HepG2 (cell line): ENCODE results near the gene BSG. TPM values are rescaled to one million over a fixed set of nuclear protein-coding genes. Genes with fewer than 3 reads are reported as not detected.
A peak's percentile ranks its signal among the peaks of the same experiment; 100 is the strongest.

Experiments
- AHR ChIP-seq: IDR thresholded peaks from 2 replicates; pipeline ENCODE4 v1.6.1; 2018; ENCODE audit warnings: missing genetic modification reagents, missing compliant biosample characterization
- FOXK2 ChIP-seq: fragments of 450-650 bp; IDR thresholded peaks from 2 replicates; pipeline ENCODE4 v1.6.1; 2016
- FOXP4 ChIP-seq: sonication (generic); formaldehyde crosslinking; IDR thresholded peaks from 2 replicates; pipeline ENCODE4 v1.4.0; 2020; ENCODE audit warnings: missing genetic modification reagents
- HMGXB3 ChIP-seq: sonication (generic); formaldehyde crosslinking; IDR thresholded peaks from 2 replicates; pipeline ENCODE4 v1.4.0; 2020; ENCODE audit warnings: missing genetic modification reagents, borderline replicate concordance
- KDM5B ChIP-seq: sonication (generic); formaldehyde crosslinking; IDR thresholded peaks from 2 replicates; pipeline ENCODE4 v1.4.0; 2020; ENCODE audit warnings: missing genetic modification reagents, mild to moderate bottlenecking, borderline replicate concordance
- PHF20 ChIP-seq: sonication (generic); formaldehyde crosslinking; IDR thresholded peaks from 2 replicates; pipeline ENCODE4 v1.5.0; 2020; ENCODE audit warnings: mild to moderate bottlenecking, missing genetic modification reagents
- POGK ChIP-seq: sonication (generic); formaldehyde crosslinking; conservative IDR thresholded peaks from 2 replicates; pipeline ENCODE4 v1.8.0; 2022; ENCODE audit warnings: mild to moderate bottlenecking, moderate library complexity, missing genetic modification reagents
- PRMT3 ChIP-seq: sonication (generic); formaldehyde crosslinking; IDR thresholded peaks from 2 replicates; pipeline ENCODE4 v1.8.1; 2022; ENCODE audit warnings: low read depth, mild to moderate bottlenecking, moderate library complexity, missing genetic modification reagents, borderline replicate concordance
- RARA ChIP-seq: IDR thresholded peaks from 2 replicates; pipeline ENCODE4 v1.6.1; 2016; ENCODE audit warnings: missing genetic modification reagents, missing compliant biosample characterization
- SALL2 ChIP-seq: sonication (generic); formaldehyde crosslinking; IDR thresholded peaks from 2 replicates; pipeline ENCODE4 v1.8.1; 2023; ENCODE audit warnings: mild to moderate bottlenecking, missing genetic modification reagents, inconsistent platforms
- SRSF9 ChIP-seq: fragments of 200-400 bp; formaldehyde crosslinking; IDR thresholded peaks from 2 replicates; pipeline ENCODE4 v1.6.1; 2018; ENCODE audit warnings: borderline replicate concordance, mild to moderate bottlenecking, low read depth, low read length; ENCODE audit not compliant: insufficient read depth, poor library complexity, severe bottlenecking
- TCF7 ChIP-seq: sonication (generic); IDR thresholded peaks from 2 replicates; pipeline ENCODE4 v1.6.1; 2016; ENCODE audit warnings: antibody characterized with exemption, low read depth
- WIZ ChIP-seq: sonication (generic); formaldehyde crosslinking; IDR thresholded peaks from 2 replicates; pipeline ENCODE4 v1.5.1; 2020; ENCODE audit warnings: mild to moderate bottlenecking, missing genetic modification reagents
- ZNF280D ChIP-seq: sonication (generic); formaldehyde crosslinking; IDR thresholded peaks from 2 replicates; pipeline ENCODE4 v1.5.1; 2020; ENCODE audit warnings: mild to moderate bottlenecking, missing genetic modification reagents
- ZNF282 ChIP-seq: fragments of 450-650 bp; IDR thresholded peaks from 2 replicates; pipeline ENCODE4 v1.6.1; 2018; ENCODE audit not compliant: partially characterized antibody
- ZNF740 ChIP-seq: sonication (generic); formaldehyde crosslinking; IDR thresholded peaks from 2 replicates; pipeline ENCODE4 v1.4.0; 2020; ENCODE audit warnings: missing genetic modification reagents
- ZNF777 ChIP-seq: sonication (generic); formaldehyde crosslinking; IDR thresholded peaks from 2 replicates; pipeline ENCODE4 v1.4.0; 2020; ENCODE audit warnings: missing genetic modification reagents
- polyA plus RNA-seq, 8 experiments: library from polyadenylated mRNA; depleted of rRNA in 3 of 8; stranded (reverse) in 7 of 8; unstranded in 1 of 8; fragments of >200 nt; fragmentation: Illumina TruSeq in 4 of 8; extraction: Trizol in 4 of 8; gene quantifications; 2 replicates each; pipeline versions ENCODE4 v1.2.1 to v1.2.3, GENCODE V29; 2011 to 2016; ENCODE audit warnings: low read depth in 4 of 8, missing spikeins in 1 of 8, mixed read lengths in 1 of 8; ENCODE audit not compliant: insufficient read depth in 1 of 8
- total RNA-seq, 5 experiments: library from RNA; depleted of rRNA; stranded (reverse); fragments of >200 nt; fragmentation: Illumina TruSeq; extraction: Trizol; gene quantifications; 2 replicates each; pipeline ENCODE4 v1.2.3, GENCODE V29; 2016; ENCODE audit warnings: low read depth in 1 of 5

BSG gene
- total and polyA plus RNA-seq, 2 of the 13 experiments (the other 11 are each of a cell fraction or from before 2014, with no cell fraction given): 309 to 754 TPM

- no peak for TF ChIP-seq HMGXB3 (CRISPR knock-in tag)
- TF ChIP-seq WIZ (CRISPR knock-in tag): no peak
- no peak for TF ChIP-seq ZNF280D (CRISPR knock-in tag)
- no peak; the same call in 1 of the 2 replicates for TF ChIP-seq PRMT3 (CRISPR knock-in tag)
- TF ChIP-seq POGK: no peak
- TF ChIP-seq FOXP4 (CRISPR knock-in tag): no peak
- no peak for TF ChIP-seq ZNF740
- TF ChIP-seq SALL2 (CRISPR knock-in tag): no peak
- TF ChIP-seq FOXK2: no peak
- TF ChIP-seq RARA (CRISPR knock-in tag): no peak
- peak; percentile 20; the same call in 1 of the 2 replicates for TF ChIP-seq KDM5B (CRISPR knock-in tag)
- no peak for TF ChIP-seq AHR (CRISPR knock-in tag)
- no peak for TF ChIP-seq ZNF282
- no peak for TF ChIP-seq SRSF9
- 0 out of 2 replicates have a peak, but pooled peaks have one; percentile 6 for TF ChIP-seq ZNF777
- no peak for TF ChIP-seq PHF20
- no peak for TF ChIP-seq TCF7
Measured at GRCh38 chr19:571566-571974, 826 bp upstream of the BSG start (continued).
